Stimulated activated CD8-positive, alpha-beta memory T cell treated with anti-CD3 and anti-CD28 coated beads, Interleukin-2, amount 100 ng/mL, for 48 hours (primary cell): ENCODE results near the gene ACRBP.

Source experiments
- DNase-seq, 2 donors: peaks; one replicate each; pipeline ENCODE4 v3.0.0-alpha.2; 2020; ENCODE audit warnings: low read depth in 2 of 2

Gene ACRBP

GRCh38 chr12:6646276-6647082 lies 753 bp downstream of the ACRBP start:
- DNase-seq = no peak

GRCh38 chr12:6644903-6645302 lies 2.3 kb downstream of the ACRBP start:
- no peak for DNase-seq

- DNase-seq = no peak
Measured at GRCh38 chr12:6644257-6644596, 3.0 kb downstream of the ACRBP start.

GRCh38 chr12:6643569-6644256 lies 3.5 kb downstream of the ACRBP start:
- DNase-seq = no peak

GRCh38 chr12:6641131-6641530 lies 6.1 kb downstream of the ACRBP start:
- DNase-seq = no peak

GRCh38 chr12:6640497-6640896 lies 6.7 kb downstream of the ACRBP start:
- DNase-seq = no peak

- DNase-seq = no peak
Measured at GRCh38 chr12:6639151-6639801, 8.0 kb downstream of the ACRBP start.

GRCh38 chr12:6638305-6638704 lies 8.9 kb downstream of the ACRBP start:
- DNase-seq = no peak

GRCh38 chr12:6635856-6636531 lies 11.2 kb downstream of the ACRBP start, which contains the start of gene LPAR5:
LPAR5 (minus strand) TSS chr12:6635959; CDS start chr12:6621248, 14,711 bp downstream.
- DNase-seq = no peak

- peak; percentile 47 to 58 for DNase-seq
Measured at GRCh38 chr12:6635375-6635855, 11.8 kb downstream of the ACRBP start.

- DNase-seq = no peak
Measured at GRCh38 chr12:6632026-6632983, 14.9 kb downstream of the ACRBP start.

GRCh38 chr12:6631549-6631961 lies 15.7 kb downstream of the ACRBP start:
- DNase-seq = no peak

- no peak for DNase-seq
Measured at GRCh38 chr12:6630736-6631135, 16.5 kb downstream of the ACRBP start.

GRCh38 chr12:6627616-6628015 lies 19.6 kb downstream of the ACRBP start:
- no peak for DNase-seq

GRCh38 chr12:6626654-6627283 lies 20.5 kb downstream of the ACRBP start:
- DNase-seq = no peak

- no peak for DNase-seq
Measured at GRCh38 chr12:6620885-6621274, 26.4 kb downstream of the ACRBP start.

GRCh38 chr12:6620137-6620884 lies 26.9 kb downstream of the ACRBP start:
- no peak for DNase-seq

GRCh38 chr12:6618483-6619225 lies 28.6 kb downstream of the ACRBP start:
- DNase-seq = no peak

GRCh38 chr12:6615802-6616201 lies 31.4 kb downstream of the ACRBP start:
- no peak for DNase-seq
